ENCODE results near the gene LTBP2.

LTBP2 gene

DNA sequence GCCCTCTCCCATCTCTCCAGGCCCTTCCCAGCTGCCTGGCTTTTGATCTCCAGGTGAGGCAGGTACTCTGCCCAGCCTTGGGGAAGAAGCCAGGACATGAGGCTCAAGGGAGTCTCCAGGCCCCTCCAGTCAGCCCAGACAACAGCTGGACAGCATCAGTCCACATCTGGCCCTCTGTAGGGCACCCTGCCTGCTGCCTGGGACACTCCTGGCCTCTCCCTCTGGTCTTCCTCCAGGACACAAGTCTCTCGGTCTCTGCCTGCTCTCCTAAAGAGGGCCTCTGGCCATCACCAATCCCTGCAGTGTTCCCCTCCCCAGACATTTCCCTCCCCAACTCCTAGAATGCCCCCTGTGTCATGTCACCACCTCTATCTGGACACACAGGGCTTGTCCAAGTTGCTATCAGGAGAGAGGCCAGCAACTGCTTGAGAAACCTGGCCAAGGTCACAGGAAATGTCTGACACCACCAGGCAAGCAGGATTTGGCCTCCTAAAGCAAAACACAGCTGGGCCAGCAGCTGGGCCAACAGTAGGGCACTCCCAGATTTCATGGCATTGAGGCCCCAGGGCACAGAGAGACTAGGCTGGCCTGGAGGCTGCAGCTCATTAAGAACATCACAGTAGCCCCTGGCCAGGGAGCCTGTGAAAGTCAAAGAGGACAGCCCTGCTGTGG is 29.0 kb downstream of the LTBP2 start:
- no peaks in the 10 kb centered on the region for H3K36me3 ChIP-seq (ENCODE audit: control insufficient read depth in 2 of 2, insufficient read depth in 1 of 2, low read length in 2 of 2)
- POLR2A ChIA-PET, result no interaction called here
- CTCF ChIA-PET, result interaction anchor here (1.0 kb wide), 1 partner anchor 10 kb away, joined by 4 read pairs; no protein-coding TSS in a partner anchor
- no peaks in the 10 kb centered on the region for H3K4me1 ChIP-seq (ENCODE audit: control insufficient read depth, insufficient read depth, low read length)
- H3K27ac ChIP-seq (ENCODE audit: extremely low read depth, low read depth, low read length), result no peak overlapping the region
- no peaks in the 10 kb centered on the region for H3K9me3 ChIP-seq (ENCODE audit: control insufficient read depth, insufficient read depth, low read depth, low read length)
- TF ChIP-seq ZNF302 (tag by site-specific recombination; IDR thresholded peaks at IDR 0.05; ENCODE audit: low read depth) (no peak), ZBTB7A (tag by site-specific recombination; IDR thresholded peaks at IDR 0.05; ENCODE audit: low read depth) (no peak), ZNF654 (tag by site-specific recombination; IDR thresholded peaks at IDR 0.05; ENCODE audit: low read depth) (no peak)
- TF ChIP-seq, protein P1, sequence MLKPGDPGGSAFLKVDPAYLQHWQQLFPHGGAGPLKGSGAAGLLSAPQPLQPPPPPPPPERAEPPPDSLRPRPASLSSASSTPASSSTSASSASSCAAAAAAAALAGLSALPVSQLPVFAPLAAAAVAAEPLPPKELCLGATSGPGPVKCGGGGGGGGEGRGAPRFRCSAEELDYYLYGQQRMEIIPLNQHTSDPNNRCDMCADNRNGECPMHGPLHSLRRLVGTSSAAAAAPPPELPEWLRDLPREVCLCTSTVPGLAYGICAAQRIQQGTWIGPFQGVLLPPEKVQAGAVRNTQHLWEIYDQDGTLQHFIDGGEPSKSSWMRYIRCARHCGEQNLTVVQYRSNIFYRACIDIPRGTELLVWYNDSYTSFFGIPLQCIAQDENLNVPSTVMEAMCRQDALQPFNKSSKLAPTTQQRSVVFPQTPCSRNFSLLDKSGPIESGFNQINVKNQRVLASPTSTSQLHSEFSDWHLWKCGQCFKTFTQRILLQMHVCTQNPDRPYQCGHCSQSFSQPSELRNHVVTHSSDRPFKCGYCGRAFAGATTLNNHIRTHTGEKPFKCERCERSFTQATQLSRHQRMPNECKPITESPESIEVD (tag by site-specific recombination; IDR thresholded peaks at IDR 0.05), result no peak
- H3K4me3 ChIP-seq (ENCODE audit: low read depth, low read length), result no peak overlapping the region

DNA sequence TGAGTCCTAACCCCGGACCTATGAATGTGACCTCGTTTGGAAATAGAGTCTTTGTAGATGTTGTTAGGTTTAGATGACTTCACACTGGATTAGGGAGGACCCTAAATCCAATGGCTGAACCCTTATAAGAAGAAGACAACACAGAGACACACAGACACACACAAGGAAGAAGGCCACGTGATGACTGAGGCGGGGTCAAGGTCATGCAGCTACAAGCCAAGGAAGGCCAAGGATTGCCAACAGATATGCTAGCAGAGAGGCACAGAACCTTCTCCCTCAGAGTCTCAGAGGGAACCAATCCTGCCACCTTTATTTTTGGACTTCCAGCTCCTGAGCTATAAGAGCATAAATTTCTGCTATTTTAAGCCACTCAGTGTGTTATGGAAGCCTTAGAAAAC is 31.8 kb downstream of the LTBP2 start:
- no peaks in the 10 kb centered on the region for H3K4me1 ChIP-seq (ENCODE audit: control insufficient read depth, insufficient read depth, low read length)
- TF ChIP-seq, protein P2, sequence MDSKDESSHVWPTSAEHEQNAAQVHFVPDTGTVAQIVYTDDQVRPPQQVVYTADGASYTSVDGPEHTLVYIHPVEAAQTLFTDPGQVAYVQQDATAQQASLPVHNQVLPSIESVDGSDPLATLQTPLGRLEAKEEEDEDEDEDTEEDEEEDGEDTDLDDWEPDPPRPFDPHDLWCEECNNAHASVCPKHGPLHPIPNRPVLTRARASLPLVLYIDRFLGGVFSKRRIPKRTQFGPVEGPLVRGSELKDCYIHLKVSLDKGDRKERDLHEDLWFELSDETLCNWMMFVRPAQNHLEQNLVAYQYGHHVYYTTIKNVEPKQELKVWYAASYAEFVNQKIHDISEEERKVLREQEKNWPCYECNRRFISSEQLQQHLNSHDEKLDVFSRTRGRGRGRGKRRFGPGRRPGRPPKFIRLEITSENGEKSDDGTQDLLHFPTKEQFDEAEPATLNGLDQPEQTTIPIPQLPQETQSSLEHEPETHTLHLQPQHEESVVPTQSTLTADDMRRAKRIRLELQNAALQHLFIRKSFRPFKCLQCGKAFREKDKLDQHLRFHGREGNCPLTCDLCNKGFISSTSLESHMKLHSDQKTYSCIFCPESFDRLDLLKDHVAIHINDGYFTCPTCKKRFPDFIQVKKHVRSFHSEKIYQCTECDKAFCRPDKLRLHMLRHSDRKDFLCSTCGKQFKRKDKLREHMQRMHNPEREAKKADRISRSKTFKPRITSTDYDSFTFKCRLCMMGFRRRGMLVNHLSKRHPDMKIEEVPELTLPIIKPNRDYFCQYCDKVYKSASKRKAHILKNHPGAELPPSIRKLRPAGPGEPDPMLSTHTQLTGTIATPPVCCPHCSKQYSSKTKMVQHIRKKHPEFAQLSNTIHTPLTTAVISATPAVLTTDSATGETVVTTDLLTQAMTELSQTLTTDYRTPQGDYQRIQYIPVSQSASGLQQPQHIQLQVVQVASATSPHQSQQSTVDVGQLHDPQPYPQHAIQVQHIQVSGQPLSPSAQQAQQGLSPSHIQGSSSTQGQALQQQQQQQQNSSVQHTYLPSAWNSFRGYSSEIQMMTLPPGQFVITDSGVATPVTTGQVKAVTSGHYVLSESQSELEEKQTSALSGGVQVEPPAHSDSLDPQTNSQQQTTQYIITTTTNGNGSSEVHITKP (tag by site-specific recombination; IDR thresholded peaks at IDR 0.05), result no peak
- TF ChIP-seq ZNF324 (tag by site-specific recombination; IDR thresholded peaks at IDR 0.05) (no peak), ZBTB8A (tag by site-specific recombination; IDR thresholded peaks at IDR 0.05) (no peak), ZNF354C (tag by site-specific recombination; IDR thresholded peaks at IDR 0.05; ENCODE audit: borderline replicate concordance, low read depth) (no peak), ZNF140 (tag by site-specific recombination; IDR thresholded peaks at IDR 0.05) (no peak), SP2 (tag by site-specific recombination; IDR thresholded peaks at IDR 0.05) (no peak), HOXD13 (CRISPR knock-in tag; IDR thresholded peaks at IDR 0.05; ENCODE audit: borderline replicate concordance) (no peak), RBAK (tag by site-specific recombination; IDR thresholded peaks at IDR 0.05) (no peak), ZNF596 (tag by site-specific recombination; IDR thresholded peaks at IDR 0.05) (no peak), ZNF394 (tag by site-specific recombination; IDR thresholded peaks at IDR 0.05; ENCODE audit: borderline replicate concordance) (no peak), ZBTB17 (tag by site-specific recombination; IDR thresholded peaks at IDR 0.05) (no peak), ZNF585B (tag by site-specific recombination; IDR thresholded peaks at IDR 0.05) (no peak), ZNF157 (tag by site-specific recombination; IDR thresholded peaks at IDR 0.05) (no peak), ZBTB21 (tag by site-specific recombination; IDR thresholded peaks at IDR 0.05) (no peak)
- TF ChIP-seq, protein P3, sequence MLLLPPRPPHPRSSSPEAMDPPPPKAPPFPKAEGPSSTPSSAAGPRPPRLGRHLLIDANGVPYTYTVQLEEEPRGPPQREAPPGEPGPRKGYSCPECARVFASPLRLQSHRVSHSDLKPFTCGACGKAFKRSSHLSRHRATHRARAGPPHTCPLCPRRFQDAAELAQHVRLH (tag by site-specific recombination; IDR thresholded peaks at IDR 0.05), result no peak
- TF ChIP-seq, protein P4, sequence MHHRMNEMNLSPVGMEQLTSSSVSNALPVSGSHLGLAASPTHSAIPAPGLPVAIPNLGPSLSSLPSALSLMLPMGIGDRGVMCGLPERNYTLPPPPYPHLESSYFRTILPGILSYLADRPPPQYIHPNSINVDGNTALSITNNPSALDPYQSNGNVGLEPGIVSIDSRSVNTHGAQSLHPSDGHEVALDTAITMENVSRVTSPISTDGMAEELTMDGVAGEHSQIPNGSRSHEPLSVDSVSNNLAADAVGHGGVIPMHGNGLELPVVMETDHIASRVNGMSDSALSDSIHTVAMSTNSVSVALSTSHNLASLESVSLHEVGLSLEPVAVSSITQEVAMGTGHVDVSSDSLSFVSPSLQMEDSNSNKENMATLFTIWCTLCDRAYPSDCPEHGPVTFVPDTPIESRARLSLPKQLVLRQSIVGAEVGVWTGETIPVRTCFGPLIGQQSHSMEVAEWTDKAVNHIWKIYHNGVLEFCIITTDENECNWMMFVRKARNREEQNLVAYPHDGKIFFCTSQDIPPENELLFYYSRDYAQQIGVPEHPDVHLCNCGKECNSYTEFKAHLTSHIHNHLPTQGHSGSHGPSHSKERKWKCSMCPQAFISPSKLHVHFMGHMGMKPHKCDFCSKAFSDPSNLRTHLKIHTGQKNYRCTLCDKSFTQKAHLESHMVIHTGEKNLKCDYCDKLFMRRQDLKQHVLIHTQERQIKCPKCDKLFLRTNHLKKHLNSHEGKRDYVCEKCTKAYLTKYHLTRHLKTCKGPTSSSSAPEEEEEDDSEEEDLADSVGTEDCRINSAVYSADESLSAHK (tag by site-specific recombination; IDR thresholded peaks at IDR 0.05), result no peak
- TF ChIP-seq, protein P5, sequence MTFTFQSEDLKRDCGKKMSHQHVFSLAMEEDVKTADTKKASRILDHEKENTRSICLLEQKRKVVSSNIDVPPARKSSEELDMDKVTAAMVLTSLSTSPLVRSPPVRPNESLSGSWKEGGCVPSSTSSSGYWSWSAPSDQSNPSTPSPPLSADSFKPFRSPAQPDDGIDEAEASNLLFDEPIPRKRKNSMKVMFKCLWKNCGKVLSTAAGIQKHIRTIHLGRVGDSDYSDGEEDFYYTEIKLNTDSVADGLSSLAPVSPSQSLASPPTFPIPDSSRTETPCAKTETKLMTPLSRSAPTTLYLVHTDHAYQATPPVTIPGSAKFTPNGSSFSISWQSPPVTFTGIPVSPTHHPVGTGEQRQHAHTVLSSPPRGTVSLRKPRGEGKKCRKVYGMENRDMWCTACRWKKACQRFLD (tag by site-specific recombination; IDR thresholded peaks at IDR 0.05), result no peak
- TF ChIP-seq, protein P6, sequence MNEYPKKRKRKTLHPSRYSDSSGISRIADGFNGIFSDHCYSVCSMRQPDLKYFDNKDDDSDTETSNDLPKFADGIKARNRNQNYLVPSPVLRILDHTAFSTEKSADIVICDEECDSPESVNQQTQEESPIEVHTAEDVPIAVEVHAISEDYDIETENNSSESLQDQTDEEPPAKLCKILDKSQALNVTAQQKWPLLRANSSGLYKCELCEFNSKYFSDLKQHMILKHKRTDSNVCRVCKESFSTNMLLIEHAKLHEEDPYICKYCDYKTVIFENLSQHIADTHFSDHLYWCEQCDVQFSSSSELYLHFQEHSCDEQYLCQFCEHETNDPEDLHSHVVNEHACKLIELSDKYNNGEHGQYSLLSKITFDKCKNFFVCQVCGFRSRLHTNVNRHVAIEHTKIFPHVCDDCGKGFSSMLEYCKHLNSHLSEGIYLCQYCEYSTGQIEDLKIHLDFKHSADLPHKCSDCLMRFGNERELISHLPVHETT (tag by site-specific recombination; IDR thresholded peaks at IDR 0.05), result no peak
- TF ChIP-seq, protein P7, sequence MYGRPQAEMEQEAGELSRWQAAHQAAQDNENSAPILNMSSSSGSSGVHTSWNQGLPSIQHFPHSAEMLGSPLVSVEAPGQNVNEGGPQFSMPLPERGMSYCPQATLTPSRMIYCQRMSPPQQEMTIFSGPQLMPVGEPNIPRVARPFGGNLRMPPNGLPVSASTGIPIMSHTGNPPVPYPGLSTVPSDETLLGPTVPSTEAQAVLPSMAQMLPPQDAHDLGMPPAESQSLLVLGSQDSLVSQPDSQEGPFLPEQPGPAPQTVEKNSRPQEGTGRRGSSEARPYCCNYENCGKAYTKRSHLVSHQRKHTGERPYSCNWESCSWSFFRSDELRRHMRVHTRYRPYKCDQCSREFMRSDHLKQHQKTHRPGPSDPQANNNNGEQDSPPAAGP (tag by site-specific recombination; IDR thresholded peaks at IDR 0.05), result no peak
- H3K27ac ChIP-seq (ENCODE audit: extremely low read depth, low read depth, low read length), result no peak overlapping the region
- H3K4me3 ChIP-seq (ENCODE audit: low read depth, low read length), result no peak overlapping the region
- H3K9me3 ChIP-seq (ENCODE audit: control insufficient read depth, insufficient read depth, low read depth, low read length), result no peaks in the 10 kb centered on the region
- ChIA-PET CTCF (interaction anchor here (0.5 kb wide), 1 partner anchor 88 kb away, joined by 5 read pairs; no protein-coding TSS in a partner anchor), POLR2A (no interaction called here)
- no peaks in the 10 kb centered on the region for H3K36me3 ChIP-seq (ENCODE audit: control insufficient read depth in 2 of 2, insufficient read depth in 1 of 2, low read length in 2 of 2)
